ENCODE data around the gene PICK1. TPM values are rescaled to one million over a fixed set of nuclear protein-coding genes. Genes with fewer than 3 reads are reported as not detected.

PICK1 gene
- total RNA-seq, 2 donors from 2014 or later: 27.6 to 47.2 TPM

DNA sequence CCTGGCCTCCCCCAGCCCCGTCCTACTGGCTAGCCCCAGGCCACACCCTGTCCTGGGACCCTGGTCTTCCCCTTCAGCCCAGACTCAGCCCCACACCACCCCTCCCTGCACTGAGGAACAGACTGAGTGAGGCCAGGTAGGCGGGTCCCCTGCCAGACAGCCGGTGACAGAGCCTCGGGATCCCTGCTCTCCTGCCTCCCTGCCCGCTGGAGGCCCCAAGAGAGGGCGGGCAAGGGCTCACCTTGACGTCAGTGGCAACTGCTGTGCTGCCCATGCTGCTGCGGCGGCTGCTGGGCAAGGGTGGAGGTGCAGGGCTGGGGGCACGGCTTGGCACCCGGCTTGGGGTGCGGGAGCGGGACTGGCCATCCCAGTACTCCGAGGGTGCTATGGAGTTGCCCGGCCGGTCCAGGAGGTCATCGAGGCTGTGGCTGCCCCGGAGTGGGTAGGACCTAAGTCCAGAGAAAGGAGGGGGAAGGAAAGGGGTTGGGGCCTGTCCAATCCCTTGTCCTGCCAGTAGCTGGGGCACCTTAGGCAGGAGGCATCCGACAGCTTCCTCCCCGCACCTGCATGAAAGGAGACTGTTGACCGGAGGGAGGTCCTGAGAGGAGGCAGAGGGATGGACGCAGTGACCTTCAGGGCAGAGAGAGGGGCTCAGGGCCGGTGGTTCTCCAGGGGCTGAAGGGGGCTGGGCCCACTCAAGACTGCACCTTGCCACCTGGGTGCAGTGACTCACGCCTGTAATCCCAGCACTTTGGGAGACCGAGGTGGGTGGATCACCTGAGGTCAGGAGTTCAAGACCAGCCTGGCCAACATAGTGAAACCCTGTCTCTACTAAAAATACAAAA, 29.0 kb downstream of the PICK1 start:
- H3K9me3 ChIP-seq: no peaks in the 10 kb centered on the region
- H3K36me3 ChIP-seq: no peaks in the 10 kb centered on the region
- H3K4me1 ChIP-seq: peaks cover 6% of the 10 kb centered on the region
- no peak for DNase-seq
- intact Hi-C loops (cut with DNase I): no loop called here
- TF ChIP-seq, protein P1, sequence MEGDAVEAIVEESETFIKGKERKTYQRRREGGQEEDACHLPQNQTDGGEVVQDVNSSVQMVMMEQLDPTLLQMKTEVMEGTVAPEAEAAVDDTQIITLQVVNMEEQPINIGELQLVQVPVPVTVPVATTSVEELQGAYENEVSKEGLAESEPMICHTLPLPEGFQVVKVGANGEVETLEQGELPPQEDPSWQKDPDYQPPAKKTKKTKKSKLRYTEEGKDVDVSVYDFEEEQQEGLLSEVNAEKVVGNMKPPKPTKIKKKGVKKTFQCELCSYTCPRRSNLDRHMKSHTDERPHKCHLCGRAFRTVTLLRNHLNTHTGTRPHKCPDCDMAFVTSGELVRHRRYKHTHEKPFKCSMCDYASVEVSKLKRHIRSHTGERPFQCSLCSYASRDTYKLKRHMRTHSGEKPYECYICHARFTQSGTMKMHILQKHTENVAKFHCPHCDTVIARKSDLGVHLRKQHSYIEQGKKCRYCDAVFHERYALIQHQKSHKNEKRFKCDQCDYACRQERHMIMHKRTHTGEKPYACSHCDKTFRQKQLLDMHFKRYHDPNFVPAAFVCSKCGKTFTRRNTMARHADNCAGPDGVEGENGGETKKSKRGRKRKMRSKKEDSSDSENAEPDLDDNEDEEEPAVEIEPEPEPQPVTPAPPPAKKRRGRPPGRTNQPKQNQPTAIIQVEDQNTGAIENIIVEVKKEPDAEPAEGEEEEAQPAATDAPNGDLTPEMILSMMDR (IDR thresholded peaks at IDR 0.05): no peak
- H3K4me3 ChIP-seq: no peak overlapping the region
- peaks cover 16% of the 10 kb centered on the region for H3K27me3 ChIP-seq
- no peak overlapping the region for H3K27ac ChIP-seq
- no peak overlapping the region for H3K9ac ChIP-seq (ENCODE audit: low read depth in 2 of 2, low read length in 2 of 2)

DNA sequence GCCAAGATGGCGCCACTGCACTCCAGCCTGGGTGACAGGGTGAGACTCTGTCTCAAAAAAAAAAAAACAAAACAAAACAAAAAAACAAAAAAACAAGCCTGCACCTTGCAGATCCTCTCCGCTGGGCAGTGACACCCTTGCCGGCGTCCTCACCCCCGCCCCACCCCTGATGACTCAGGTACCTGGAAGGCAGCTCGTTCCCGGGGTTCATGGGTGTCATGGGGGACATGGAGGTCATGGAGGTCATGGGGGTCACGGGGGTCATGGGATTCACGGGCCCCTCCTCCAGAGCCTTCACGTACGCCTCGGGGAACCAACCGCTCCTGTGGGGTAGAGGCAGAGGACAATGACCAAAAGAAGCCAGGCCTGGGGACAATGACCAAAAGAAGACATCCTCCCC, 29.7 kb downstream of the PICK1 start:
- TF ChIP-seq, protein P1 (IDR thresholded peaks at IDR 0.05): no peak
- DNase-seq: no peak
- Histone ChIP-seq H3K4me3 (no peak overlapping the region), H3K27ac (no peak overlapping the region), H3K27me3 (peaks cover 9% of the 10 kb centered on the region), H3K9me3 (no peaks in the 10 kb centered on the region), H3K4me1 (peaks cover under 1% of the 10 kb centered on the region), H3K9ac (ENCODE audit: low read depth in 2 of 2, low read length in 2 of 2) (no peak overlapping the region), H3K36me3 (no peaks in the 10 kb centered on the region)
- intact Hi-C loops (cut with DNase I): no loop called here

DNA sequence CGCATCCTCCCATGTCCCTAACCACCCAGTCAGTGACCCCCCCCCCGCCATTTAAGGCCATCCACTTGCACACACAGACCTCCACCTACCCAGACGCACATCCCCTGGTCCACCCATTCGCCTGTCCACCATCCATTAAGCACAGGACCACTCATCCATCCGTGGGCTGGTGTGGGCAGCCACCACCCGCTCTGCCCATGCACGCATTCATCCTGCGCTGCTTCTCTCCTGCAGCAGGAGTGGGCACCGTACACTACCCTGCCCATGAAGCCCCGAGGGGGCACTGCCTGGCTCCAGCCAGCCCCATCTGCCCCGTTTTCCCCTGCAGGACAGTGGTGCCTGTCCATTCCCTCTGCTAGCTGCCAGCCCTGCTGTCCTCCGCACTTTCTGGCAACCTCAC, 30.7 kb downstream of the PICK1 start:
- Histone ChIP-seq H3K4me1 (no peaks in the 10 kb centered on the region), H3K27ac (no peak overlapping the region), H3K27me3 (peaks cover under 1% of the 10 kb centered on the region), H3K4me3 (no peak overlapping the region), H3K9ac (ENCODE audit: low read depth in 2 of 2, low read length in 2 of 2) (no peak overlapping the region), H3K9me3 (no peaks in the 10 kb centered on the region), H3K36me3 (no peaks in the 10 kb centered on the region)
- intact Hi-C loops (cut with DNase I): no loop called here
- DNase-seq: no peak
- TF ChIP-seq, protein P1 (IDR thresholded peaks at IDR 0.05): no peak

DNA sequence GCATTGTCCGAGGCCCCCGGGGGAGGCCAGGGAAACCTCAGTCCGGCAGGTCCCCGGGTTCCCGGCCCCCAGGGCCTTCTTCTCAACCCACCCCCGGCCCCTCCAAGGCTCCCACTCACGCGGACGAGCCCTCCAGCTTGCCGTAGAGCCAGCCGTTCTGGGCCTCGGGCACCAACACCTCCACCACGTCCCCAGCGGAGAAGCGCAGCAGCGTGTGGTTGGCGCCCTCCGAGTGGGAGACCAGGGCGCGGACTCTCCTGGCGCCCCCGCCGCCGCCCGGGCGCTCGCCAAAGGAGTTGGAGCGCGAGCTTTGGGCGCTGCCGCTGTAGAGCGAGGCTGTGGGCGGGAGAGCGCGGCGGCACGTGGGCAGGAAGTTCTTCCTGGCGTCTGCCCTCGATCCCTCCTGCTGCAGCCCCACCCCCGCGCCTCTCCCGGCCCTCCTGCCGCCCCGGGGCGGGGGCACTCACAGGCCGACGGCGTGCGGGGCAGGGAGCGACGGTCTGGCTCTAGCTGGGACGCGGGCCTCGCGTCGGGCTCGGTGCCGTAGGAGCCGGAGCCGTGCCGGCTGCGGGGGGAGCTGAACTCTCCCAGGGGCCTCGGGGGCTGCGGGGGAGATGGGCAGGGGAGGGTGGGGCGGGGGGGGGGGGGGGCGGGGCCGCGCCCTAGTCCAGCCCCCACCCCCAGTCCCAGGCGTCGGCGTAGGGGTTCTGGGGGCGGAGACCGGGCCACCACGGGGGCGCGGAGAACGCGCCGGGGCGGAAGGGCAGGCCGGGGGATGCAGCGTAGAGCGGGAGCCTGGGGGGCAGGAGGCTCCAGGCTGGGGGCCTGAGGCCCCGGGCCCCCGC, 31.6 kb downstream of the PICK1 start:
- Histone ChIP-seq H3K9me3 (no peaks in the 10 kb centered on the region), H3K27me3 (no peaks in the 10 kb centered on the region), H3K4me1 (no peaks in the 10 kb centered on the region), H3K9ac (ENCODE audit: low read depth in 2 of 2, low read length in 2 of 2) (no peak overlapping the region), H3K4me3 (no peak overlapping the region), H3K36me3 (no peaks in the 10 kb centered on the region), H3K27ac (no peak overlapping the region)
- no peak for DNase-seq
- intact Hi-C loops (cut with DNase I): no loop called here
- TF ChIP-seq, protein P1 (IDR thresholded peaks at IDR 0.05): no peak

DNA sequence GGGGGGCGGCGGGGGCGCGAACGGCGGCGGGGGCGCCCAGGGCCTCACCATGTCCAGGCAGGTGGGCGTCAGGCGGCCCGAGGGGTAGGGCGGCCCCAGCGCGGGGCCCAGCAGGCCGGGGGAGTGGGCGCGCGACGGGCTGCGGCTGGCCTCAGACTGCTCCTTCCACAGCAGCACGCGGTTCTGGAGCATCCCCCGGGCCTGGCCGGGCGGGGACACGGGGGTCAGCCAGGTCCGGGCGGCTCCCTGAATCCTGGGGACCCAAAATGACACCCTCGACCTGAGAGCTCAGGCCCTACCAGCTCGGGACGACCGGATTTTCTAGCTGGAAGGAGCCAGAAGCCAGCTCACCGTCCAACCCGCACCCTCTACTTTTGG, 32.3 kb downstream of the PICK1 start:
- no peaks in the 10 kb centered on the region for H3K36me3 ChIP-seq
- no peaks in the 10 kb centered on the region for H3K9me3 ChIP-seq
- intact Hi-C loops (cut with DNase I): no loop called here
- TF ChIP-seq, protein P1 (IDR thresholded peaks at IDR 0.05): no peak
- no peak for DNase-seq
- H3K9ac ChIP-seq (ENCODE audit: low read depth in 2 of 2, low read length in 2 of 2): no peak overlapping the region
- H3K27me3 ChIP-seq: no peaks in the 10 kb centered on the region
- no peaks in the 10 kb centered on the region for H3K4me1 ChIP-seq
- no peak overlapping the region for H3K4me3 ChIP-seq
- H3K27ac ChIP-seq: no peak overlapping the region

Measured in colonic mucosa (tissue), 4 donors.